SK-N-SH (cell line): ENCODE data around the gene ATF6.
A peak's percentile ranks its signal among the peaks of the same experiment; 100 is the strongest.

Experiments
- CTCF ChIP-seq: fragments of 200-600 bp; sonication (generic); IDR thresholded peaks from 2 replicates; pipeline ENCODE4 v1.6.1; 2017; ENCODE audit warnings: antibody characterized with exemption, mild to moderate bottlenecking, moderate library complexity
- EP300 ChIP-seq, 2 experiments: IDR thresholded peaks; 2 replicates each; pipeline versions ENCODE4 v1.4.0 to v1.6.1; 2012; ENCODE audit warnings: borderline replicate concordance in 1 of 2, low read depth in 1 of 2, low read length in 1 of 2
- EZH2phosphoT487 ChIP-seq: fragments of 200-600 bp; sonication (generic); IDR thresholded peaks from 2 replicates; pipeline ENCODE4 v1.6.1; 2017; ENCODE audit warnings: low read depth, mixed run types, mild to moderate bottlenecking, antibody characterized with exemption, moderate library complexity, borderline replicate concordance
- FOXJ3 ChIP-seq: sonication (generic); formaldehyde crosslinking; IDR thresholded peaks from 2 replicates; pipeline ENCODE4 v1.5.1; 2020; ENCODE audit warnings: mild to moderate bottlenecking, missing genetic modification reagents
- NRF1 ChIP-seq: IDR thresholded peaks from 2 replicates; pipeline ENCODE4 v1.6.1; 2012; ENCODE audit warnings: low read depth, mild to moderate bottlenecking, low read length
- POLR2AphosphoS5 ChIP-seq: IDR thresholded peaks from 2 replicates; pipeline ENCODE4 v1.6.1; 2012; ENCODE audit warnings: low read depth, low read length
- RAD21 ChIP-seq: IDR thresholded peaks from 2 replicates; pipeline ENCODE4 v1.6.1; 2012; ENCODE audit warnings: mild to moderate bottlenecking, low read length
- REST ChIP-seq: IDR thresholded peaks from 2 replicates; pipeline ENCODE4 v1.6.1; 2012; ENCODE audit warnings: mild to moderate bottlenecking, low read depth, low read length, moderate library complexity
- SIN3A ChIP-seq: IDR thresholded peaks from 2 replicates; pipeline ENCODE4 v1.6.1; 2012; ENCODE audit warnings: low read depth, mild to moderate bottlenecking, low read length, moderate library complexity, borderline replicate concordance
- SMC3 ChIP-seq: IDR thresholded peaks from 2 replicates; pipeline ENCODE4 v1.6.1; 2012; ENCODE audit warnings: low read depth, low read length, improper control_type of control experiment
- USF1 ChIP-seq: IDR thresholded peaks from 2 replicates; pipeline ENCODE4 v1.4.0; 2012; ENCODE audit warnings: low read depth, borderline replicate concordance
- USF2 ChIP-seq: fragments of 150-350 bp; IDR thresholded peaks from 2 replicates; pipeline ENCODE4 v1.6.1; 2017; ENCODE audit warnings: antibody characterized with exemption, low read length, low read depth, borderline replicate concordance

- TF ChIP-seq CTCF (peak; percentile 19), REST (0 out of 2 replicates have a peak, but pooled peaks have one; percentile 38), SIN3A (peak; percentile 30; the same call in 1 of the 2 replicates), FOXJ3 (CRISPR knock-in tag) (peak; percentile 49; the same call in 1 of the 2 replicates), RAD21 (no peak), SMC3 (no peak), POLR2AphosphoS5 (peak; percentile 81), USF1 (no peak), EZH2phosphoT487 (no peak), USF2 (no peak), NRF1 (no peak), EP300 (IDR thresholded peaks at IDR 0.05; ENCODE audit: borderline replicate concordance in 1 of 2, low read depth in 1 of 2, low read length in 1 of 2) (no peak; a peak in 1 of 4 replicates)
Measured at GRCh38 chr1:161749509-161750407, 16.4 kb upstream of the ATF6 start, which contains the start of gene DUSP12.
